Measurements from ENCODE around the gene NEUROG2. TPM values are rescaled to one million over a fixed set of nuclear protein-coding genes. Genes with fewer than 3 reads are reported as not detected.

Gene NEUROG2
- total and polyA plus RNA-seq, 4 donors, result not detected

GRCh38 chr4:112518675-112519074 is 2.7 kb upstream of the NEUROG2 start:
- Histone ChIP-seq H3K4me1 (ENCODE audit: control insufficient read depth in 5 of 5, insufficient read depth in 5 of 5, low read length in 5 of 5) (peaks cover 0 to 42% (median 3%) of the 10 kb centered on the region in 5 donors), H3K9ac (ENCODE audit: insufficient read depth in 1 of 2, low read length in 2 of 2) (no peak overlapping the region), H3K9me3 (ENCODE audit: control insufficient read depth in 4 of 4, insufficient read depth in 3 of 4, low read length in 3 of 4) (peaks cover 0 to 24% (median 0%) of the 10 kb centered on the region in 4 donors), H3K36me3 (ENCODE audit: control insufficient read depth in 4 of 4, insufficient read depth in 4 of 4, low read length in 4 of 4) (no peaks in the 10 kb centered on the region), H3K4me3 (no peak overlapping the region), H3K27me3 (ENCODE audit: control insufficient read depth in 3 of 3, insufficient read depth in 3 of 3, low read length in 2 of 3) (peaks cover 19 to 93% (median 86%) of the 10 kb centered on the region in 3 donors), H3K27ac (ENCODE audit: low read depth in 1 of 2, low read length in 1 of 2) (no peak overlapping the region)
- no peak for ATAC-seq (ENCODE audit: insufficient read depth, low FRiP score)
- TF ChIP-seq CTCF (IDR thresholded peaks at IDR 0.05; ENCODE audit: control extremely low read depth, extremely low read depth), result no peak
- DNase-seq, result peak in 1 of 3 donors; percentile 5

GRCh38 chr4:112517911-112518310 is 1.9 kb upstream of the NEUROG2 start:
- no peak overlapping the region for H3K9ac ChIP-seq (ENCODE audit: insufficient read depth in 1 of 2, low read length in 2 of 2)
- no peaks in the 10 kb centered on the region for H3K36me3 ChIP-seq (ENCODE audit: control insufficient read depth in 4 of 4, insufficient read depth in 4 of 4, low read length in 4 of 4)
- no peak for TF ChIP-seq CTCF (IDR thresholded peaks at IDR 0.05; ENCODE audit: control extremely low read depth, extremely low read depth)
- ATAC-seq (ENCODE audit: insufficient read depth, low FRiP score) (no peak), DNase-seq (no peak)
- H3K4me1 ChIP-seq (ENCODE audit: control insufficient read depth in 5 of 5, insufficient read depth in 5 of 5, low read length in 5 of 5), result peaks cover 0 to 36% (median 2%) of the 10 kb centered on the region in 5 donors
- peaks cover 0 to 20% (median 0%) of the 10 kb centered on the region in 4 donors for H3K9me3 ChIP-seq (ENCODE audit: control insufficient read depth in 4 of 4, insufficient read depth in 3 of 4, low read length in 3 of 4)
- no peak overlapping the region for H3K27ac ChIP-seq (ENCODE audit: low read depth in 1 of 2, low read length in 1 of 2)
- H3K27me3 ChIP-seq (ENCODE audit: control insufficient read depth in 3 of 3, insufficient read depth in 3 of 3, low read length in 2 of 3), result peaks cover 19 to 93% (median 87%) of the 10 kb centered on the region in 3 donors
- no peak overlapping the region for H3K4me3 ChIP-seq
- 21 to 30% methylated on average over 3 of the region's 3 CpGs for WGBS, 2 donors

DNA sequence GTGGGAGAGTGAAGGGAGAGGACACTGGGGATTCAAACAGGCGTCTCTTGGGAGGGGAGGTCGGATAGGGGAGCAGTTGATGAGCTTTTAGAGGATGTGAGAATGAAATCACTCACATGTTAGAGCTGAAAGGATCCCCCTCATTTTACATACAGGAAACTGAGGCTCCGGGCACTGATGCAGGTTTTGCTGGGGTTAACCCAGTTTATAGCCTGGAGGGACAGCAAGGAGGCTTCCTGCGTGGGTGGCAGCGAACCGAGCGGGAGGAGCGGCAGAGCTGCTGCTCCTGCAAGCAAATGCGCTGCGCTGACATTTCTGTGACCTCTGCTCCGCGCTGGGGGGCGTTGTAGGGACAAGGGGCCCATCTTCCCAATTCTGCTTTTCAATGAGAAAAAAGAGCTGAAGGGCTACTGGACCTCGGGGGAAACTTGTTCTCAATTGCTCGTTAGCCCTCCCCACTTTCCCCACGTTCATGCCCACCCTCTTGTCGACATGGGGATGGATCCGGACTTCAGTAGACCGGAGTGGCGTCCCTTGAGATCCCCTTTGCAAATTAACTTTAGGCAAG is 1.2 kb upstream of the NEUROG2 start:
- Histone ChIP-seq H3K4me3 (no peak overlapping the region), H3K27ac (ENCODE audit: low read depth in 1 of 2, low read length in 1 of 2) (no peak overlapping the region), H3K27me3 (ENCODE audit: control insufficient read depth in 3 of 3, insufficient read depth in 3 of 3, low read length in 2 of 3) (peaks cover 19 to 93% (median 87%) of the 10 kb centered on the region in 3 donors), H3K9ac (ENCODE audit: insufficient read depth in 1 of 2, low read length in 2 of 2) (no peak overlapping the region), H3K4me1 (ENCODE audit: control insufficient read depth in 5 of 5, insufficient read depth in 5 of 5, low read length in 5 of 5) (peaks cover 0 to 34% (median 2%) of the 10 kb centered on the region in 5 donors), H3K36me3 (ENCODE audit: control insufficient read depth in 4 of 4, insufficient read depth in 4 of 4, low read length in 4 of 4) (no peaks in the 10 kb centered on the region), H3K9me3 (ENCODE audit: control insufficient read depth in 4 of 4, insufficient read depth in 3 of 4, low read length in 3 of 4) (peaks cover 0 to 17% (median 0%) of the 10 kb centered on the region in 4 donors)
- 4 to 7% methylated on average over 20 of the region's 20 CpGs for WGBS, 2 donors
- ATAC-seq (ENCODE audit: insufficient read depth, low FRiP score) (no peak), DNase-seq (peak; percentile 1 to 29 (median 14))
- no peak for TF ChIP-seq CTCF (IDR thresholded peaks at IDR 0.05; ENCODE audit: control extremely low read depth, extremely low read depth)

Data from lung (tissue), 12 donors.